GM19238 (cell line): ENCODE results near the gene SECTM1.

Experiments used
- DNase-seq: peaks from one replicate; pipeline ENCODE4 v3.0.0; 2011; ENCODE audit warnings: low spot score; ENCODE audit not compliant: insufficient read length

The SECTM1 gene

GRCh38 chr17:82316651-82317393 lies 16.7 kb downstream of the SECTM1 start:
- no peak for DNase-seq

- no peak for DNase-seq
These were observed 17.7 kb downstream of the SECTM1 start for GRCh38 chr17:82315703-82316358.

- no peak for DNase-seq
These were observed 18.6 kb downstream of the SECTM1 start for GRCh38 chr17:82314727-82315605.

DNA sequence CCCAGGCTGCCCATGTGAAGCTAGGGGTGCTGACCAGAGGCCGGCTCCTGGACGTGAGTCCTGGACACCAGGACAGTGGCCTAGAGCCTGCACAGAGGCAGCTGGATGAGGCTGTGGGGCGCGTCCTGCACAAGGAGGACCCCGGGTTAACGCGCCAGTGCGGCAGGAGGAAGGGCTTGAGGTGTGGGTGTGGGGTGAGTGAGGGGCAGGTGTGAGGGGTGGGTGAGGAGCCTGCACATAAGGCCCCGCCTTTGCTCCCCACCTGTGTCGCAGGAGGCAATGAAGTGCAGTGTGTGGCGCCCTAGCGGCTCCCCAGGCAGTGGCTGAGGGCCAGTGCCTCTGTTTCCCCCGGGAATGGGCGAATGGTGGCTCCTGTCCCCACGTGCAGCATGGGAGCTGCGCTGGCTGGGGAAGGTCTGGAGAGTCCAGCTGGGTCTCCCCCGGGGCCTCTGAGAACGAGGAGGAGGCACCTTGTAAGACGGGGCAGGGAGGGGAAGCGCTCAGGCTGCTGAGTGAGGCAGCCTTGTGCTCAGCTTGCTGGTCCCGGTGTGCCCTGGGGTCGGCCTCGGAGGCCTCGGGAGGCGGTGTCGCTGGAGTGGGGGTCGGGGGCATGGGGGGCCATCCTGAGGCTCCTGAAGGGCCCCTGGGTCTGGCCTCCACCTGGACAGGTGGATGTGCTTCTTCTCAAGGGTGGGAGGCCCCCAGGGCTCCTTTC lies 19.4 kb downstream of the SECTM1 start:
- no peak for DNase-seq

DNA sequence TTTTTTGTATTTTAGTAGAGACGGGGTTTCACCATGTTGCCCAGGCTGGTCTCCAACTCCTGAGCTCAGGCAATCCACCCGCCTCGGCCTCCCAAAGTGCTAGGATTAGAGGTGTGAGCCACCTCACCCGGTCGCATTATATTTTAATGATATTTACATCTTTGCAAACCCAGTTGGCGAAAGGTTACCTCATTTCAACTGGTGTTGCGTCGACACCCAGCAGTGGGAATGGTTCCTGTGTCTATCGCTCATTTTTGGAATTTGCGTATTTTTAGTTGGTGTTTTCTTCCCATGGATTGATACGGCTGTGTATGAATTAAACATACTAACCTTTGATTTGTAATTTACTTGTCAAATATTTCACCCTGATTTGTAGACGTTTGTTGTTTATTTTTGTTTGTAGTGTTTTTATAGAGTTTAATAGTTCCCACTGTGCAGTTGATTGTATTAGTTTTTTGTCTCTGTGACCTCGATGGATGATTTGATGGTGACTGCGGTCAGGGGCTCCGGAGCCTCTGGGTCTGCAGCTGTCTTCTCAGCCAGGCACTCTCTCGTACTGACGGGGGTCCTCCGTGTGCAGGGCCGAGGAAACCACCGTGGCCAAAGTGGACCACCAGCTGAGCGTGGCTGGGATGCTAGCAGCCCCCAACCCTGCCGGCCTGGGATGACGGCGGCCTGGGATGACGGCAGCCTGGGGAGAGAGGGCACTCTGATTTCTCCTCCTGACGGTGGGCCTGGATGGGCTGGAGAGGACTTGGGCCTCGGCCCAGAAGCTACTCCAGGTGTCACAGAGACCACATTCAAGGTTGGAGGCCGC lies 20.2 kb downstream of the SECTM1 start:
- DNase-seq = no peak

DNA sequence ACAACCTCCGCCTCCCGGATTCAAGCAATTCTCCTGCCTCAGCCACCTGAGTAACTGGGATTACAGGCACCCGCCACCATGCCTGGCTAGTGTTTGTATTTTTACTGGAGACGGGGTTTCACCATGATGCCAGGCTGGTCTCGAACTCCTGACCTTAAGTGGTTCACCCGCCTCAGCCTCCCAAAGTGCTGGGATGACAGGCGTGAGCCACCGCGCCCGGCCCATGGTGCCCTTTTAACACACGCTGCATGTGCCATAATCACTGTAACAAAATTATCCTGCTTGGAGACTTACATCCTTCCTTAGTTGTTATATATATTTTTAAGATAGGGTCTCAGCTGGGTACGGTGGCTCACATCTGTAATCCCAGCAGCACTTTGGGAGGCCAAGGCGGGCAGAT lies 21.6 kb downstream of the SECTM1 start:
- no peak for DNase-seq

GRCh38 chr17:82310877-82311276 lies 22.7 kb downstream of the SECTM1 start:
- no peak for DNase-seq

DNA sequence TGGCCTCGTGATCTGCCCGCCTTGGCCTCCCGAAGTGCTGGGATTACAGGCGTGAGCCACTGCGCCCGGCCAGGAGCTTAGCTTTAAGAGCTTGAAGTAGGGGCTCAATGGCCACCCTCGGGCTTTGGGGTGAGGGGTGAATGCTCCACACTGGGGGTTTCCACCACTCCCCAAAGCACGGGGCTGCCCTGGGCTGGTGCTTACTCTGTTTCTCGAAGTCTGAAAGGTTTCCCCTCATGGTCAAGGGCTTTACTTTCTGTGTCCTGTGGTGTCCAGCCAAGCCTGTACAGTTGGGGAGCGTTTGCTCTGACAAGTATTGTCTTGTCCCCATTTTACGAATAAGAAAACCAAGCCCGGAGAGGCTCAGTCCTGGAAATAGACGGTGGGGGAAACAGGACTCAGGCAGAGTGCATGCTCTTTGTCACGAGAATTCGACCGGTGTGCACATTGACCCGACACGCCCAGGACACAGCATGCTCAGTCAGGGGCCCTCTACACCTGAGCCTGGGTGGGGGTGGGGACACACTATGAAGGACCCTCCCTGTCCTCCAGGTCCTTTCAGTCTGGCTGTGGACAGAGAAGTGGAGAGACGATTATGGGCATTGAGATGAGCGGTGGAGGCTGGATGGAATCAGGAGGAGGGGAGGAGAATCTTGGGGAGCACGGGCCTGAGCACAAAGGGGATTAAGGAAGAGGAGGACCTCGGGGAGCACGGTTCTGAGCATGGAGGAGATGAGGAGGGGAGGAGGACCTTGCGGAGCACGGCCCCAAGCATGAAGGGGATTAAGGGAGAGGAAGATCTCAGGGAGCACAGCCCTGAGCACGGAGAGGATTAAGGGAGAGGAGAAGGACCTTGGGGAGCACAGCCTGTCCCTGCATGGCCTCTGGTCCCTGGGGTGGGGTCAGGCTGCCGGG lies 23.7 kb downstream of the SECTM1 start:
- DNase-seq = no peak

DNA sequence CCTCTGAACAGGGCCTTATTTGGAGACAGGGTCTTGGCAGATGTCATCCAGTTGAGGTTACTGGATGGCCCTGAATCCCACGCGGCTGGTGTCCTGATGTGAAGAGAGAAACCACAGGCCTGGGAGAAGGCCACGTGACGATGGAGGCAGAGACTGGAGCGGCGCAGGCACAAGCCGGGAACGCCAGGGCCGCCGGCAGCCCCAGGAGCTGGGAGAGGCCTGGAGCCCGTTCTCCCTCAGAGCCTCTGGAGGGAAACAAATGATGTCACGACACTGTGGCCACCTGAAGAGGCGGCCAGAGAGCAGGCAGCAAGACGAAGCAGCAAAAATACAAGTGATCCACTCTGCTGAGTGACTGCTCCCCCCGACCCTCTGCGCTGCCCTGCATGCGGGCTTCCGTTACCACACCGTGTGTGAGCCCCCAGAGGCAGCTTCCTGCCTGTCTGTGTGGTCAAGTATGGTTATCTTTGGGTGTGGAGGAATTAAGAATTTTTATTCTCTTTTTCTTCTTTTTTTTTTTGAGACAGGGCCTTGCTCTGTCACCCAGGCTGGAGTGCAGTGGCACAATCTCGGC lies 27.8 kb downstream of the SECTM1 start:
- no peak for DNase-seq

DNA sequence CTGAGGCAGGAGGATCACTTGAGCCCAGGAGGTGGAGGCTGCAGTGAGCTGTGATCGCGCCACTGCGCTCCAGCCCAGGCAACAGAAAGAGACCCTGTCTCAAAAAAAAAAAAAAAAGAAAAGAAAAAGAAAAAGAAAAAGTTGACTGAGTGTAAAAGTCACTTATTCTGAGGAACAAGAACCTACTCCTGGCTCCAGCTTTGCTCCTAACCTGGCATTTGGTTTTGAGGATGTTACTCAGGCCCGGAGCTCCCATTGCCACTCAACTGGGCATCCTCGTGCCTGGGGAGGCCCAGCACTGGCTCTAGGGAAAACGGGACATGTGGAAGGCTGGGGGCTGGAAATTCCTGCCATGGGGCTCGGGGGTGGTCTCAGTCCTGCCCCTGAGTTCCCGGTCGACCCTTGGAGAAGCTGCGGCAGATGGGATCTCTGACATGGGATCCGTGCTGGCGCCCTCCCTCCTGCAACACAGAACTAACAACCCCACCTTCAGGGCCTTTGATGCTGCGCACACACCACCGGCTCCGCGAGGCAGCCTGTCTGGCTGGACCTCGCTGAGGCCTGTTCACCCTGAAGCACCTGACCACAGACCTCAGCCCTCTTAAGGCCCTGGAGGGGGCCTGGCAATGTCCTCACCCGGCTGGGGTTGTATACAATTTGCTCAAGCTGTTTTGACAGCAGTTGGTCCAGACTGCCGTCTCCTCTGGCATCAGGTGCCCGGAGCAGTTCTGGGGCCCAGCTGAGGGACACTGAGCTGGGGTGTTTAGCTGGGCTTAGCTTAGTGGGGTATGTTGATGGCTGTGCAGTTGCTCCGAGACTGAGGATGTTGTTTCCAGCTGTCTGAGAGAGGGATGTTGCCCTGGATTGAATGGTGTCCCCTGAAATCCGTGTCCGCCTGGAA lies 28.5 kb downstream of the SECTM1 start:
- no peak for DNase-seq

GRCh38 chr17:82303944-82304808 lies 29.4 kb downstream of the SECTM1 start:
- DNase-seq = no peak

DNA sequence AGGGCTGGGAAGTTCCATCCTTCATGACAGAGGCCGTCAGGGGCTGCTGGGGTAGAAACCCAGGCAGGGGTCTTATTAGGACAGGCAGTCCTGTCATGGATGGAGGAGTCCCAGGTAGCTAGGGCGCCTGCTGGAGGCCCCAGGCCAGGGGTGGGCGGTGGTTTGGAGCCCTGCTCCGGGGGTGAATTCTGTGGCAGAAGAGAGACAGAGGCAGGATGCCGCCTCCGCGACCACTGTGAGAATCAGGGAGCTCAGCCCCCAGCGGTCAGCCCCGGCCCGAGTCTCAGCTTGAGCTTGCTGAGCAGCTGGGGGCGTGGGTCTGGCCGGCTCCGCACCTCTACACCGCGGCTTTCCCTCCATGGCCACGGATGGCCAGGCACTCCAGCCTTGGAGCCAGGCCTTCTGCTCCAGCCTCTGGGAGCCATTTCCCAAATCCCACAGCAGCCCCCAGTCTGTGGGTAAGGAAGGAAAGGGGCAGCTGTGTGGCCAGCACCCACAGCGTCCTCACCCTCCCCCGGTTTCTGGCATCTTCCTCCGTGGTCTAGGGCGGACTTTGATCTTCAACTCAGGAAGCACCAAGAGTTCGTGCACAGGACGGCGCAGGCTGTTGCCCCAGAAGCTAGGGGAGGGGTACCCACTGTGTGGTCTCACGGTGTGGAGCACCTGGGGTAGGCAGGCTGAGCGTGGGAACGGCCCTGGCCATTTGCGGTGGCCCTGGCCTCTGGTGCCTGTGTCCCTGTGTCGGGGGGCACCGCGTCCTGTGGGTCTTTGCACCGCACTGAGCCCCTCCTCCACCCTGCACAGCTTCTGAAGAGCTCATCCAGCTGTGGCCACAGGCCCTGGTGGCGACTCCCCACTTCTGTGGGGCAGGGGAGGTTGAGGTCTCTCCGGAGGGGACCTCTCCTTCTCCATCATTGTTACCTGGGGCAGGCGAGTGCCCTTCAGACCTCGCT lies 30.3 kb downstream of the SECTM1 start:
- DNase-seq = no peak

GRCh38 chr17:82302568-82302963 lies 31.0 kb downstream of the SECTM1 start:
- DNase-seq = no peak

- DNase-seq = peak; percentile 59
These were observed 31.5 kb downstream of the SECTM1 start for GRCh38 chr17:82301916-82302567.

GRCh38 chr17:82301300-82301915 lies 32.2 kb downstream of the SECTM1 start:
- no peak for DNase-seq
